Measurements from ENCODE around the gene KCNK1. TPM values are rescaled to one million over a fixed set of nuclear protein-coding genes. Genes with fewer than 3 reads are reported as not detected.

Gene KCNK1
- polyA plus RNA-seq, 2 of the 4 experiments (the other 2 are of a cell fraction) = 8.4 to 11.8 TPM

DNA sequence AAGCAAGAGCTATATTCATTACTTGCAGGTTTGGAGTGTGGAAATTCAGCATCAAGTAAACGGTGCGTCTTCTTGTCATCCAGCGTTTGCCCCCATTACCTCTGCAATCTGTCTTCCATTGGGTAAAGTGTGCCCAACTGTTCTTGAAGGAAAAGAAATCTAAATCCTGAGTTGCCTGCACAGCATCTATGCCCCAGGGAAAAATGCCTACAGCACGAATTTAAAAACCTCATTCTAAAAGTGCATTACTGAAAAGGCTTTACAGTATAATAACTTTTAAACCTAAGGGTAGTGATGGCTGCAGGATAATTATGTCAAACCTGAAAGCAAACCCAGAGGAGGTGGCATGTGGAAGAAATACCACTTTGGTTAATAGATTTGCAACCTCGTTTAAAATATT is 37.2 kb downstream of the KCNK1 start:
- CTCF ChIA-PET = interaction anchor here (1.3 to 1.5 kb wide), 2 partner anchors 11 to 22 kb away, joined by 3 to 4 read pairs; no protein-coding TSS in a partner anchor
- FAIRE-seq = no peak
- Histone ChIP-seq H3K27ac (no peak overlapping the region), H3K9me3 (no peaks in the 10 kb centered on the region), H3K4me1 (peaks cover 24% of the 10 kb centered on the region), H3K4me3 (no peak overlapping the region), H3K4me2 (no peak overlapping the region)
- DNase-seq (ENCODE audit: low read depth in 1 of 2, low spot score in 1 of 2) = no peak
- POLR2A ChIA-PET = no interaction called here
- 74% methylated on average over 5 of the region's 5 CpGs for WGBS (ENCODE audit: missing lambda C conversion rate)
- no peak for ATAC-seq
- TF ChIP-seq TFCP2L1 (CRISPR knock-in tag; IDR thresholded peaks at IDR 0.05) (no peak), POLR2A (IDR thresholded peaks at IDR 0.05; ENCODE audit: low read length) (no peak)
- TF ChIP-seq, protein P1, sequence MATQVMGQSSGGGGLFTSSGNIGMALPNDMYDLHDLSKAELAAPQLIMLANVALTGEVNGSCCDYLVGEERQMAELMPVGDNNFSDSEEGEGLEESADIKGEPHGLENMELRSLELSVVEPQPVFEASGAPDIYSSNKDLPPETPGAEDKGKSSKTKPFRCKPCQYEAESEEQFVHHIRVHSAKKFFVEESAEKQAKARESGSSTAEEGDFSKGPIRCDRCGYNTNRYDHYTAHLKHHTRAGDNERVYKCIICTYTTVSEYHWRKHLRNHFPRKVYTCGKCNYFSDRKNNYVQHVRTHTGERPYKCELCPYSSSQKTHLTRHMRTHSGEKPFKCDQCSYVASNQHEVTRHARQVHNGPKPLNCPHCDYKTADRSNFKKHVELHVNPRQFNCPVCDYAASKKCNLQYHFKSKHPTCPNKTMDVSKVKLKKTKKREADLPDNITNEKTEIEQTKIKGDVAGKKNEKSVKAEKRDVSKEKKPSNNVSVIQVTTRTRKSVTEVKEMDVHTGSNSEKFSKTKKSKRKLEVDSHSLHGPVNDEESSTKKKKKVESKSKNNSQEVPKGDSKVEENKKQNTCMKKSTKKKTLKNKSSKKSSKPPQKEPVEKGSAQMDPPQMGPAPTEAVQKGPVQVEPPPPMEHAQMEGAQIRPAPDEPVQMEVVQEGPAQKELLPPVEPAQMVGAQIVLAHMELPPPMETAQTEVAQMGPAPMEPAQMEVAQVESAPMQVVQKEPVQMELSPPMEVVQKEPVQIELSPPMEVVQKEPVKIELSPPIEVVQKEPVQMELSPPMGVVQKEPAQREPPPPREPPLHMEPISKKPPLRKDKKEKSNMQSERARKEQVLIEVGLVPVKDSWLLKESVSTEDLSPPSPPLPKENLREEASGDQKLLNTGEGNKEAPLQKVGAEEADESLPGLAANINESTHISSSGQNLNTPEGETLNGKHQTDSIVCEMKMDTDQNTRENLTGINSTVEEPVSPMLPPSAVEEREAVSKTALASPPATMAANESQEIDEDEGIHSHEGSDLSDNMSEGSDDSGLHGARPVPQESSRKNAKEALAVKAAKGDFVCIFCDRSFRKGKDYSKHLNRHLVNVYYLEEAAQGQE (IDR thresholded peaks at IDR 0.05) = no peak

DNA sequence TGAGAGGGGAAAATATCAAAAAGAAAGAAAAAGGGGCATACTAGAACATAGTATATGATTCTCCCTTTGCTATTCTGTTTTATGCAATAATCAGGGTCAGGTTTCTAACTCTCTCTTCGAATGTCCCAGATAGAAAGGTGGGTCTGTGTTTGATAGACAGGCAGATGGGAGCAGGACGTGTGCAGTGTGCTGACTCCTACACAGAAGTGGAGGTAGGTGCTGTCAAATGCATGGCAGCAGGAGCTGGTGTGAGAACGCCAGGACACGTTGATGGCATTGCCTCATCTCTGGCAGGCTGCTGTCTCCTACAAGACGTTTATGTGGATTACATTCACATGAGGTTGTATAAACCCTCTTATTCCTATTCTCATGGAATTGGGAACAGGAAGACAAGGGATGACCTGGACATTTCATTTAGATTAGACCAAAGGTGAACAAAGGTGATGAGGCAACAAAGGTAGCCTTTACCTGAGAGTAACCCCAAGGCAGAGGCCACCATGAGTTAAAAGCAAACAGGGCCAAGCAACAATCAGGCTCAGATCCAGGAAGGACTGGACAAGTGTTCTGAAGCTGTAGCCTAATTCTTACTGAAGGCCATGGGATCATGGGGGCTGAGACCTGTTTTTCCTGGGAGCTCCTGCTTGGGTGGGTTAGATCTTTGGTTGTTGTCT is 37.8 kb downstream of the KCNK1 start:
- ChIA-PET POLR2A (no interaction called here), CTCF (interaction anchor here (1.7 kb wide), 1 partner anchor 139 kb away, joined by 4 read pairs; no protein-coding TSS in a partner anchor)
- no peak overlapping the region for H3K4me2 ChIP-seq
- H3K4me3 ChIP-seq = no peak overlapping the region
- ATAC-seq (no peak), DNase-seq (ENCODE audit: low read depth in 1 of 2, low spot score in 1 of 2) (no peak), FAIRE-seq (no peak)
- WGBS (ENCODE audit: missing lambda C conversion rate) = 59% methylated on average over 5 of the region's 5 CpGs
- H3K4me1 ChIP-seq = peaks cover 31% of the 10 kb centered on the region
- TF ChIP-seq CHD4 (IDR thresholded peaks at IDR 0.05; ENCODE audit: borderline replicate concordance) = no peak
- TF ChIP-seq FOSB (CRISPR knock-in tag; IDR thresholded peaks at IDR 0.05) = no peak
- TF ChIP-seq RCOR1 (IDR thresholded peaks at IDR 0.05; ENCODE audit: low read depth, low read length) = no peak
- TF ChIP-seq JUNB (IDR thresholded peaks at IDR 0.05) = no peak
- no peak for TF ChIP-seq ESRRA (IDR thresholded peaks at IDR 0.05; ENCODE audit: borderline replicate concordance, low read length)
- no peak for TF ChIP-seq KDM1A (IDR thresholded peaks at IDR 0.05; ENCODE audit: low read depth)
- TF ChIP-seq HOXB5 (CRISPR knock-in tag; IDR thresholded peaks at IDR 0.05) = no peak
- TF ChIP-seq, protein P2, sequence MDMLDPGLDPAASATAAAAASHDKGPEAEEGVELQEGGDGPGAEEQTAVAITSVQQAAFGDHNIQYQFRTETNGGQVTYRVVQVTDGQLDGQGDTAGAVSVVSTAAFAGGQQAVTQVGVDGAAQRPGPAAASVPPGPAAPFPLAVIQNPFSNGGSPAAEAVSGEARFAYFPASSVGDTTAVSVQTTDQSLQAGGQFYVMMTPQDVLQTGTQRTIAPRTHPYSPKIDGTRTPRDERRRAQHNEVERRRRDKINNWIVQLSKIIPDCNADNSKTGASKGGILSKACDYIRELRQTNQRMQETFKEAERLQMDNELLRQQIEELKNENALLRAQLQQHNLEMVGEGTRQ (IDR thresholded peaks at IDR 0.05) = no peak
- TF ChIP-seq PHF8 (IDR thresholded peaks at IDR 0.05; ENCODE audit: borderline replicate concordance, low read depth) = no peak
- TF ChIP-seq, protein P3, sequence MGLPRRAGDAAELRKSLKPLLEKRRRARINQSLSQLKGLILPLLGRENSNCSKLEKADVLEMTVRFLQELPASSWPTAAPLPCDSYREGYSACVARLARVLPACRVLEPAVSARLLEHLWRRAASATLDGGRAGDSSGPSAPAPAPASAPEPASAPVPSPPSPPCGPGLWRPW (IDR thresholded peaks at IDR 0.05) = no peak
- no peak for TF ChIP-seq HOXB13 (CRISPR knock-in tag; IDR thresholded peaks at IDR 0.05; ENCODE audit: low read depth)
- TF ChIP-seq CEBPB (IDR thresholded peaks at IDR 0.05) = no peak
- TF ChIP-seq BHLHE40 (IDR thresholded peaks at IDR 0.05; ENCODE audit: low read depth, low read length) = no peak
- no peak for TF ChIP-seq POLR2A (IDR thresholded peaks at IDR 0.05; ENCODE audit: low read length)
- H3K9me3 ChIP-seq = no peaks in the 10 kb centered on the region
- no peak overlapping the region for H3K27ac ChIP-seq

DNA sequence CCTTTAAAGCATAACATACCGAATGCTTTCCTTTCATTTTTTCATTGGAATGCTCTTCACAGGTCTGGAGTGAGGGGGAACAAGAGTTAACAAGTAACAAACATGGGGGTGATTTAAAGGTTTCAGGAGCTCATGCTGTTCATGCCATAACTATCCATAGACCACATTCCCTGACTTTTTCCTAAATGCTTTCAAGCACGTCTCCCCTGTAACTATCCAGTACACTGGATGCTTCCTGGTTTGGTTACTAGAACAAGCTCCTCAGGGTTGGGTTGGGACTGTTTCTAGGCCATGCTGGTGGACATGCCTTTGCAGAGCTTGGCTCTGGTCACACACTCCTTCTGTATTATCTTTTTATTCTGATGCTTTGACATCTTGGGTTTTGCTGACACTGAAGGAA is 38.6 kb downstream of the KCNK1 start:
- TF ChIP-seq MAFK (IDR thresholded peaks at IDR 0.05; ENCODE audit: partially characterized antibody) (peak; percentile 4), HOXB5 (CRISPR knock-in tag; IDR thresholded peaks at IDR 0.05) (no peak), SREBF2 (IDR thresholded peaks at IDR 0.05) (no peak)
- TF ChIP-seq, protein P4, sequence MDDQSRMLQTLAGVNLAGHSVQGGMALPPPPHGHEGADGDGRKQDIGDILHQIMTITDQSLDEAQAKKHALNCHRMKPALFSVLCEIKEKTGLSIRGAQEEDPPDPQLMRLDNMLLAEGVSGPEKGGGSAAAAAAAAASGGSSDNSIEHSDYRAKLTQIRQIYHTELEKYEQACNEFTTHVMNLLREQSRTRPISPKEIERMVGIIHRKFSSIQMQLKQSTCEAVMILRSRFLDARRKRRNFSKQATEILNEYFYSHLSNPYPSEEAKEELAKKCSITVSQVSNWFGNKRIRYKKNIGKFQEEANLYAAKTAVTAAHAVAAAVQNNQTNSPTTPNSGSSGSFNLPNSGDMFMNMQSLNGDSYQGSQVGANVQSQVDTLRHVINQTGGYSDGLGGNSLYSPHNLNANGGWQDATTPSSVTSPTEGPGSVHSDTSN (IDR thresholded peaks at IDR 0.05) = no peak
- ChIA-PET POLR2A (no interaction called here), CTCF (interaction anchor here (1.6 to 1.7 kb wide), 3 partner anchors 9 to 212 kb away, joined by 4 to 5 read pairs (median 4); no protein-coding TSS in a partner anchor)
- Histone ChIP-seq H3K27ac (no peak overlapping the region), H3K9me3 (no peaks in the 10 kb centered on the region), H3K4me2 (no peak overlapping the region), H3K4me3 (no peak overlapping the region), H3K4me1 (peaks cover 36% of the 10 kb centered on the region)
- 96% methylated on average over 2 of the region's 2 CpGs for WGBS (ENCODE audit: missing lambda C conversion rate)
- FAIRE-seq (no peak), ATAC-seq (no peak), DNase-seq (ENCODE audit: low read depth in 1 of 2, low spot score in 1 of 2) (no peak)
